ENCODE measurements around the gene KCNQ1.

Gene KCNQ1

GRCh38 chr11:2444821-2445745 is at the start of gene KCNQ1:
TSS of gene KCNQ1 (plus strand) at chr11:2445008. CDS start at chr11:2445099, 91 bp downstream.
- no peak for DNase-seq (ENCODE audit: low read depth)

- no peak for DNase-seq (ENCODE audit: low read depth)
Measured at GRCh38 chr11:2395211-2395730, 49.5 kb upstream of the KCNQ1 start.

- DNase-seq (ENCODE audit: low read depth) = no peak
Measured at GRCh38 chr11:2395856-2396255, 49.0 kb upstream of the KCNQ1 start.

GRCh38 chr11:2396471-2396870 is 48.3 kb upstream of the KCNQ1 start:
- DNase-seq (ENCODE audit: low read depth) = no peak

- no peak for DNase-seq (ENCODE audit: low read depth)
Measured at GRCh38 chr11:2397005-2397404, 47.8 kb upstream of the KCNQ1 start.

GRCh38 chr11:2398664-2399355 is 46.0 kb upstream of the KCNQ1 start:
- no peak for DNase-seq (ENCODE audit: low read depth)

- DNase-seq (ENCODE audit: low read depth) = no peak
Measured at GRCh38 chr11:2399488-2400068, 45.2 kb upstream of the KCNQ1 start.

- peak; percentile 100 for DNase-seq (ENCODE audit: low read depth)
Measured at GRCh38 chr11:2400069-2400761, 44.6 kb upstream of the KCNQ1 start, which contains the start of gene TSSC4. TSS of gene TSSC4 (plus strand) at chr11:2400750. CDS start at chr11:2402634, 1,884 bp downstream.

- no peak for DNase-seq (ENCODE audit: low read depth)
Measured at GRCh38 chr11:2400762-2401435, 43.9 kb upstream of the KCNQ1 start.

- DNase-seq (ENCODE audit: low read depth) = no peak
Measured at GRCh38 chr11:2401436-2401984, 43.3 kb upstream of the KCNQ1 start.

- no peak for DNase-seq (ENCODE audit: low read depth)
Measured at GRCh38 chr11:2402106-2402505, 42.7 kb upstream of the KCNQ1 start.

GRCh38 chr11:2402890-2403645 is 41.7 kb upstream of the KCNQ1 start:
- DNase-seq (ENCODE audit: low read depth) = no peak

- no peak for DNase-seq (ENCODE audit: low read depth)
Measured at GRCh38 chr11:2404735-2405196, 40.0 kb upstream of the KCNQ1 start.

- no peak for DNase-seq (ENCODE audit: low read depth)
Measured at GRCh38 chr11:2406451-2406850, 38.4 kb upstream of the KCNQ1 start.

- no peak for DNase-seq (ENCODE audit: low read depth)
Measured at GRCh38 chr11:2406878-2407410, 37.9 kb upstream of the KCNQ1 start.

- DNase-seq (ENCODE audit: low read depth) = no peak
Measured at GRCh38 chr11:2408671-2409070, 36.1 kb upstream of the KCNQ1 start.

GRCh38 chr11:2409126-2409525 is 35.7 kb upstream of the KCNQ1 start:
- DNase-seq (ENCODE audit: low read depth) = no peak

- no peak for DNase-seq (ENCODE audit: low read depth)
Measured at GRCh38 chr11:2409611-2410468, 35.0 kb upstream of the KCNQ1 start.

- no peak for DNase-seq (ENCODE audit: low read depth)
Measured at GRCh38 chr11:2410616-2411015, 34.2 kb upstream of the KCNQ1 start.
